ENCODE data around the gene SPINT3.

The SPINT3 gene

DNA sequence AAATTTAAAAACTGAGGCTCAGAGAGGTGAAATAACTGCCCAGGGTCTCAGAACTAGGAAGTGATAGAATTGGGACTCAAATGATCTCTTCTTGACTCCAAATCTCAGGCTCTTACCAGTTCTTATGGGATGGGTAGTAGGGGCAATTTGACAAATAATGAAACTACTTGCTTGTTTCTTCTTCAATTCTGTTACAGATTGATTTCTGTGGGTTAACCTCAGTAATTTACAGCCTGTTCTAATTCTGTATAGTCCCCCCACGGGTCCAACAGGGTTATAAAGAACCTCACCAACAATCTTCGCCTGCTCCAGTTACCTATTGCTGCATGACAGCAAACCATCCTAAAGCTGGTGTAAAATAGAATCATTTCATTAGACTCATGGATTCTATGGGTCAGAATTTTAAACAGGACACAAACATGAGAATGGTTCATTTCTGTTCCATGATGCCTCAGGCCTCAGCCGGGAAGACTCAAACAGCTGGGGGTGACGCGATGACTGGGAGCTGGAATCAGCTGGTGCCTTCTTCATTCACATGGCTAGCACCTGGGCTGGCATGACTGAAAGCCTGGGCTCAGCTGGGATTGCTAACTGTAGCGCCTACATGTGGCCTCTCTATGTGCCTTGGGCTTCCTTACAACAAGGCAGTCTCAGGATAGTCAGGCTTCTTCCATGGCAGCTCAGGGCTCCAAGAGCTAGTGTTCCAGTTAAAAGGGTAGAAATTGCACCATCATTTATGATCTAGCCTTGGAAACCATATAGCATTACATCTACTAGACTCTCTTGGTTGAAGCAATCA is 52.5 kb downstream of the SPINT3 start:
- no peak overlapping the region for H3K4me3 Mint-ChIP-seq
- DNase-seq (ENCODE audit: low spot score), result no peak
- no peaks in the 10 kb centered on the region for H3K36me3 Mint-ChIP-seq (ENCODE audit: low read depth)
- no peak overlapping the region for H3K27ac Mint-ChIP-seq
- H3K4me1 Mint-ChIP-seq (ENCODE audit: low read depth), result no peaks in the 10 kb centered on the region
- H3K9me3 Mint-ChIP-seq, result no peaks in the 10 kb centered on the region
- peaks cover 11% of the 10 kb centered on the region for H3K27me3 Mint-ChIP-seq (ENCODE audit: low read depth)
